ENCODE measurements around the gene ZDHHC13.

DNA sequence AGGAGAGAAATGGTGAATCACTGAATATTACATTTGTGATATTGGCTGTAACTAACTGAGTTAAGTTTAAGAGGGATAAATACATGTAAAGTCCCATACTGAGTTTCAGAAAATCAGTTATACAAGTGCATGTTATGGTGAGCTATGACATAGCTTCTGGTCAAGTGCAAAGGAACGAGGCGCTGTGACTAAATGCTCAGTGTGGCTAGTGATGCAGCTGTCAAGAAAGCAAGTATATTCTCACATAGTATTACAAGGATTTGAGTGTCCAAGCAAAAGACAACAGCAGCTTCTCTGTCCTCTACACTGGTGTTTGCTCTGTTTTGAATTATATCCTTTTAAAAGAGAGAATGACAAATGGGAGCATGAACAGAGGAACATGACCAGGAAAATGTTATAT is 44.7 kb downstream of the ZDHHC13 start:
- TF ChIP-seq, protein P1, sequence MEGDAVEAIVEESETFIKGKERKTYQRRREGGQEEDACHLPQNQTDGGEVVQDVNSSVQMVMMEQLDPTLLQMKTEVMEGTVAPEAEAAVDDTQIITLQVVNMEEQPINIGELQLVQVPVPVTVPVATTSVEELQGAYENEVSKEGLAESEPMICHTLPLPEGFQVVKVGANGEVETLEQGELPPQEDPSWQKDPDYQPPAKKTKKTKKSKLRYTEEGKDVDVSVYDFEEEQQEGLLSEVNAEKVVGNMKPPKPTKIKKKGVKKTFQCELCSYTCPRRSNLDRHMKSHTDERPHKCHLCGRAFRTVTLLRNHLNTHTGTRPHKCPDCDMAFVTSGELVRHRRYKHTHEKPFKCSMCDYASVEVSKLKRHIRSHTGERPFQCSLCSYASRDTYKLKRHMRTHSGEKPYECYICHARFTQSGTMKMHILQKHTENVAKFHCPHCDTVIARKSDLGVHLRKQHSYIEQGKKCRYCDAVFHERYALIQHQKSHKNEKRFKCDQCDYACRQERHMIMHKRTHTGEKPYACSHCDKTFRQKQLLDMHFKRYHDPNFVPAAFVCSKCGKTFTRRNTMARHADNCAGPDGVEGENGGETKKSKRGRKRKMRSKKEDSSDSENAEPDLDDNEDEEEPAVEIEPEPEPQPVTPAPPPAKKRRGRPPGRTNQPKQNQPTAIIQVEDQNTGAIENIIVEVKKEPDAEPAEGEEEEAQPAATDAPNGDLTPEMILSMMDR (IDR thresholded peaks at IDR 0.05), result no peak
- TF ChIP-seq POLR2A (IDR thresholded peaks at IDR 0.05), result no peak

Data from adrenal gland (tissue), 5 donors.